Osteoblast (primary cell): Measurements from ENCODE around the gene COG3. TPM values are rescaled to one million over a fixed set of nuclear protein-coding genes. Genes with fewer than 3 reads are reported as not detected.

Experiments used
- DNase-seq: peaks from one replicate; pipeline ENCODE4 v3.0.0; 2011; ENCODE audit warnings: low spot score, mixed read lengths; ENCODE audit not compliant: insufficient read length; ENCODE audit errors: missing footprints
- H2AFZ ChIP-seq: 2 replicates; pipeline ENCODE4 v1.6.0; 2011; ENCODE audit warnings: mild to moderate bottlenecking, low read length
- H3K27ac ChIP-seq: 2 replicates; pipeline ENCODE4 v1.5.1; 2011; ENCODE audit warnings: mild to moderate bottlenecking, low read depth, low read length, moderate library complexity
- H3K27me3 ChIP-seq: 2 replicates; pipeline ENCODE4 v1.6.0; 2012; ENCODE audit warnings: mild to moderate bottlenecking, control low read depth, inconsistent platforms, low read length, moderate library complexity; ENCODE audit not compliant: insufficient read depth
- H3K36me3 ChIP-seq: 2 replicates; pipeline ENCODE4 v1.5.1; 2011; ENCODE audit warnings: mild to moderate bottlenecking, low read length, control low read depth, moderate library complexity; ENCODE audit not compliant: insufficient read depth
- H3K4me1 ChIP-seq: 2 replicates; pipeline ENCODE4 v1.5.1; 2011; ENCODE audit warnings: mild to moderate bottlenecking, low read length, control low read depth, moderate library complexity; ENCODE audit not compliant: insufficient read depth
- H3K4me2 ChIP-seq: 2 replicates; pipeline ENCODE4 v1.6.0; 2011; ENCODE audit warnings: mild to moderate bottlenecking, low read length; ENCODE audit not compliant: insufficient read depth
- H3K4me3 ChIP-seq: fragments of 200-600 bp; sonication (generic); 3 replicates; pipeline ENCODE4 v1.5.1; 2012; ENCODE audit warnings: mild to moderate bottlenecking, low read length, inconsistent platforms; ENCODE audit not compliant: insufficient read depth
- H3K79me2 ChIP-seq: 2 replicates; pipeline ENCODE4 v1.6.0; 2012; ENCODE audit warnings: mild to moderate bottlenecking, low read length, control low read depth, inconsistent platforms; ENCODE audit not compliant: insufficient read depth
- H3K9me3 ChIP-seq: 2 replicates; pipeline ENCODE4 v1.5.1; 2011; ENCODE audit warnings: low read depth, low read length, control low read depth
- H4K20me1 ChIP-seq: 2 replicates; pipeline ENCODE4 v1.6.0; 2012; ENCODE audit warnings: mild to moderate bottlenecking, low read length, control low read depth; ENCODE audit not compliant: insufficient read depth
- total RNA-seq: library from RNA; depleted of rRNA; stranded (reverse); fragments of >200 nt; gene quantifications from 2 replicates; pipeline ENCODE4 v1.2.3, GENCODE V29; 2012
- TF ChIP-seq, protein P1 (sequence below): IDR thresholded peaks from 2 replicates; pipeline ENCODE4 v1.5.1; 2011; ENCODE audit warnings: mild to moderate bottlenecking, low read depth, low read length, moderate library complexity; ENCODE audit errors: extremely low read depth

Gene COG3
- total RNA-seq, 1 donor: 35.5 TPM

DNA sequence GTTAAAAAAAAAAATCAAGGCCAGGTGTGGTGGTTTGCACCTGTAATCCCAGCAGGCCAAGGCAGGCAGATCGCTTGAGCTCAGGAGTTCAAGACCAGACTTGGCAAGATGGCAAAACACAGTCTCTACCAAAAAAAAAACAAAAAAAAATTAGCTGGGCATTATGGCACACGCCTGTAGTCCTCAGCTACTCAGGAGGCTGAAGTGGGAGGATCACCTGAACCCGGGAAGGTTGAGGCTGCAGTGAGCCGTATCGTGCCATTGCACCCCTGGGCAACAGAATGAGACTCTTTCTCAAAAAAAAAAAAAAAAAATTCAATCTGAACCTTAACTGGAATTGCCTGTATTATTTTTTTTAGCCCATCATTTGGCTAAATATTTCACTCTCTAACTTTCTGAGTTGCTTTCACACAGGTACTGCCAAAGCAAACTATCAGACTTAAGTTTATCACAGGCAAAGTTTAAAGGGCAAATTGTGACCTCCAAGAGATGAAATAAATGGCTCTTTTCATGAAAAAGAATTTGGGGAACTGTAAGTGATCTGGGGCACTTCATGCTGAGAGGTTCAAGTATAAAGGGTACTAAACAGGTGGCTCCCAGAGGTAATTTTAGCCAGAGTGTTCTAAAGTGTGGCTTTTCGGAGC, 31.9 kb upstream of the COG3 start:
- Histone ChIP-seq H3K79me2 (no peaks in the 10 kb centered on the region), H3K4me1 (no peaks in the 10 kb centered on the region), H3K27me3 (no peaks in the 10 kb centered on the region), H3K9me3 (no peaks in the 10 kb centered on the region), H3K4me3 (no peak overlapping the region), H3K4me2 (no peak overlapping the region), H4K20me1 (no peaks in the 10 kb centered on the region), H3K27ac (no peak overlapping the region), H2AFZ (peak overlapping the region; percentile 70), H3K36me3 (no peaks in the 10 kb centered on the region)
- TF ChIP-seq, protein P1, sequence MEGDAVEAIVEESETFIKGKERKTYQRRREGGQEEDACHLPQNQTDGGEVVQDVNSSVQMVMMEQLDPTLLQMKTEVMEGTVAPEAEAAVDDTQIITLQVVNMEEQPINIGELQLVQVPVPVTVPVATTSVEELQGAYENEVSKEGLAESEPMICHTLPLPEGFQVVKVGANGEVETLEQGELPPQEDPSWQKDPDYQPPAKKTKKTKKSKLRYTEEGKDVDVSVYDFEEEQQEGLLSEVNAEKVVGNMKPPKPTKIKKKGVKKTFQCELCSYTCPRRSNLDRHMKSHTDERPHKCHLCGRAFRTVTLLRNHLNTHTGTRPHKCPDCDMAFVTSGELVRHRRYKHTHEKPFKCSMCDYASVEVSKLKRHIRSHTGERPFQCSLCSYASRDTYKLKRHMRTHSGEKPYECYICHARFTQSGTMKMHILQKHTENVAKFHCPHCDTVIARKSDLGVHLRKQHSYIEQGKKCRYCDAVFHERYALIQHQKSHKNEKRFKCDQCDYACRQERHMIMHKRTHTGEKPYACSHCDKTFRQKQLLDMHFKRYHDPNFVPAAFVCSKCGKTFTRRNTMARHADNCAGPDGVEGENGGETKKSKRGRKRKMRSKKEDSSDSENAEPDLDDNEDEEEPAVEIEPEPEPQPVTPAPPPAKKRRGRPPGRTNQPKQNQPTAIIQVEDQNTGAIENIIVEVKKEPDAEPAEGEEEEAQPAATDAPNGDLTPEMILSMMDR: no peak
- DNase-seq: no peak

DNA sequence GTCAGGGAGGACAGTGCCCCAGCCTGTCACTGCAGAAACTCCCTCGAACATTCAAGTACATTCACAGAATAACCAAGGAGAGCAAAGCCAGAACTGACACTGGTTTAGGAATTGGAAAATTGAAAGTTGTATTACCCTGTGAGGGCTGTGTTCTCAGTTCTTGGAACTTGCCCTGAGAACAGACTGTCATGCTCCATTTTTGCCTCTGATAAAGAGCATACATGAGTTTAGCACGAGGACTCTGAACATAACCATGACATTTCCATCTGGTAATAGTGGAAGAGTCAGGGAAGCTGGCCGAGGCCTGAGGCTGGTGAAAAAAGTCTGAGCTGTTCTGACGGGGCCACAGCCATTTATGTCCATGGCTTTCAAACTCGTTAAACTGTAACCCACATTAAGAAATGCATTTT, 31.4 kb upstream of the COG3 start:
- TF ChIP-seq, protein P1: no peak
- H3K36me3 ChIP-seq: no peaks in the 10 kb centered on the region
- DNase-seq: no peak
- H3K27me3 ChIP-seq: no peaks in the 10 kb centered on the region
- H3K79me2 ChIP-seq: no peaks in the 10 kb centered on the region
- no peak overlapping the region for H3K27ac ChIP-seq
- no peak overlapping the region for H3K4me2 ChIP-seq
- H3K4me1 ChIP-seq: no peaks in the 10 kb centered on the region
- H4K20me1 ChIP-seq: no peaks in the 10 kb centered on the region
- no peaks in the 10 kb centered on the region for H3K9me3 ChIP-seq
- H3K4me3 ChIP-seq: no peak overlapping the region
- peak overlapping the region; percentile 70 for H2AFZ ChIP-seq

DNA sequence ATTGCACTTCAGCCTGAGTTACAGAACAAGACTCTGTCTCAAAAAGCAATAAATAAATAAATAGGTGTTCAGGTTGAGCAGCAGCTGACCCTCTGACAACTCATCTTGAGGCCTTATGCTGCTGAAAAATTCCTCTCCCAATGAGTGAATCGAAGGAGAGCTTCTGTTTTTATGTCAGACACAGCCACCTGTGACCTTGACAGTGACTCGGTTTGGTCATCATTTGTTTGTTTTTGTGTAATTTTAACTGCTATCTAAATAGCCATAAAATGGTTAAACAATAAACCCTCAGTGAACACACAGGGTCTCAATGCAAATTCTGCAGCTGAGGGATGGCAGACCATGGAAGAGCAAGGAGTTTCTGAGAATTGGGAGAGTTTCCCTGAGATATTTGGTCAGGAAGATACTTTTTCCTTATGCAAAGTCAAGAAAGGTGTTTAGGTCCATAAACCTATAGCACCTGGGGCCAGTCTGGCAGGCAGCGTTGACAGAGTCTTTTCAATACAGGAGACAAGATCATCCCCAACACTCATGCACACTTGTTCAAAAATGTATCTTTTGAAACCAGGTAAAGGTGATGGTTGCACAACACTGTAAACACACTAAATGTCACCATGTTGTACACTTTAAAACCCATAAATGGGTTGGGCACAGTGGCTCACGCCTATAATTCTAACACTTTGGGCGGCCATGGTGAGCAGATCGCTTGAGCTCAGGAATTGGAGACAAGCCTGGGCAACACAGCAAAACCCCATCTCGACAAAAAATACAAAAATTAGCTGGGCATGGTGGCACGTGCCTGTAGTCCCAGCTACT, 30.0 kb upstream of the COG3 start:
- no peaks in the 10 kb centered on the region for H3K9me3 ChIP-seq
- no peaks in the 10 kb centered on the region for H3K36me3 ChIP-seq
- no peak for DNase-seq
- no peak overlapping the region for H3K27ac ChIP-seq
- TF ChIP-seq, protein P1: no peak
- H3K27me3 ChIP-seq: no peaks in the 10 kb centered on the region
- no peak overlapping the region for H3K4me3 ChIP-seq
- H4K20me1 ChIP-seq: no peaks in the 10 kb centered on the region
- H2AFZ ChIP-seq: no peak overlapping the region
- H3K79me2 ChIP-seq: no peaks in the 10 kb centered on the region
- H3K4me2 ChIP-seq: no peak overlapping the region
- H3K4me1 ChIP-seq: no peaks in the 10 kb centered on the region

DNA sequence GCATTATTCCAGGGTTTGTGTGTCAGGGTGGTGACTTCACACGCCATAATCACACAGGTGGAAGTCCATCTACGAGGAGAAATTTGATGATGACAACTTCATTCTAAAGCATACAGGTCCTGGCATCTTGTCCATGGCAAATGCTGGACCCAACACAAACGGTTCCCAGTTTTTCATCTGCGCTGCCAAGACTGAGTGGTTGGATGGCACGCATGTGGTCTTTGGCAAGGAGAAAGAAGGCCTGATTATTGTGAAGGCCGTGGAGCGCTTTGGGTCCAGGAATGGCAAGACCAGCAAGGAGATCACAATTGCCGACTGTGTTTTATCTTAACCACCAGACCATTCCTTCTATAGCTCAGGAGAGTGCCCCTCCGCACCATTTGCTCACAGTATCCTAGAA, 28.4 kb upstream of the COG3 start:
- Histone ChIP-seq H3K4me3 (no peak overlapping the region), H3K4me2 (no peak overlapping the region), H3K9me3 (no peaks in the 10 kb centered on the region), H3K4me1 (peaks cover 11% of the 10 kb centered on the region), H3K79me2 (no peaks in the 10 kb centered on the region), H3K27ac (no peak overlapping the region), H4K20me1 (no peaks in the 10 kb centered on the region), H2AFZ (no peak overlapping the region), H3K27me3 (no peaks in the 10 kb centered on the region), H3K36me3 (no peaks in the 10 kb centered on the region)
- TF ChIP-seq, protein P1: no peak
- no peak for DNase-seq
